HepG2 (cell line): ENCODE measurements around the gene MMP27. TPM values are rescaled to one million over a fixed set of nuclear protein-coding genes. Genes with fewer than 3 reads are reported as not detected.

Experiments
- ATAC-seq: fragments of 200-7000 bp; cut with Tn5 transposase; 3 replicates; pipeline ENCODE4 v1.9.1; 2020; ENCODE audit warnings: mild to moderate bottlenecking, moderate library complexity
- BruUV-seq: library from RNA; stranded (reverse); fragments of 400-500 nt; replicated peaks from 2 replicates; lab custom pipeline; 2021; lab: Mats Ljungman, UMichigan
- CTCF ChIA-PET: fragments of 300-600 bp; formaldehyde crosslinking; extraction: SDS; loops from one replicate; lab custom pipeline; 2021; ENCODE audit warnings: low total read pairs, inconsistent platforms, low intra/inter-chr PET ratio; lab: Yijun Ruan, JAX
- POLR2A ChIA-PET: fragments of 350-600 bp; sonication (Branson Sonifier 250); formaldehyde crosslinking; loops from one replicate; lab custom pipeline; 2020; ENCODE audit warnings: antibody characterized with exemption, inconsistent platforms; lab: Yijun Ruan, JAX
- DNase-seq: peaks from one replicate; pipeline ENCODE4 v3.0.0-alpha.2; 2015; ENCODE audit warnings: low spot score
- FAIRE-seq: peaks from 3 replicates; lab custom pipeline; 2011; peaks lifted over from hg19 to GRCh38; lab: Jason Lieb, UNC
- H2AFZ ChIP-seq: one replicate; pipeline ENCODE4 v1.6.1; 2011; ENCODE audit warnings: low read length, inconsistent platforms
- H3K27ac ChIP-seq: fragments of 300-600 bp; 3 replicates; pipeline ENCODE4 v1.8.0; 2011; ENCODE audit warnings: mixed run types, mild to moderate bottlenecking, mixed read lengths, low read length, inconsistent platforms; ENCODE audit not compliant: insufficient read depth; ENCODE audit errors: extremely low read length
- H3K27me3 ChIP-seq, 2 experiments: fragments of 200-600 bp in 1 of 2; 2 replicates in 1 of 2; 3 replicates in 1 of 2; pipeline versions ENCODE4 v1.6.0 to v1.8.0; 2011; ENCODE audit warnings: low read length in 2 of 2, mild to moderate bottlenecking in 2 of 2, moderate library complexity in 2 of 2, inconsistent platforms in 1 of 2; ENCODE audit not compliant: insufficient read depth in 2 of 2, control insufficient read depth in 1 of 2
- H3K36me3 ChIP-seq, 2 experiments: fragments of 200-600 bp in 1 of 2; replicated peaks in 1 of 2; 2 replicates in 1 of 2; 3 replicates in 1 of 2; pipeline versions ENCODE4 v1.5.1 to v1.8.0; 2011; ENCODE audit warnings: low read length in 2 of 2, inconsistent platforms in 1 of 2; ENCODE audit not compliant: insufficient read depth in 2 of 2, control insufficient read depth in 1 of 2
- H3K4me1 ChIP-seq: 2 replicates; pipeline ENCODE4 v1.5.1; 2012; ENCODE audit warnings: low read length, inconsistent platforms; ENCODE audit not compliant: insufficient read depth
- H3K4me2 ChIP-seq: 2 replicates; pipeline ENCODE4 v1.6.0; 2011; ENCODE audit warnings: low read depth, low read length, inconsistent platforms
- H3K4me3 ChIP-seq, 3 experiments: fragments of 200-600 bp in 1 of 3; sonication (generic), shearing (Covaris generic) in 1 of 3; replicated peaks in 1 of 3; 2 replicates each; pipeline ENCODE4 v1.5.1; 2011 to 2016; ENCODE audit warnings: low read length in 3 of 3, inconsistent platforms in 2 of 3, low read depth in 2 of 3, mild to moderate bottlenecking in 2 of 3, control low read depth in 1 of 3, mixed read lengths in 1 of 3; ENCODE audit not compliant: insufficient read depth in 1 of 3
- H3K79me2 ChIP-seq: one replicate; pipeline ENCODE4 v1.6.1; 2011; ENCODE audit warnings: low read length, inconsistent platforms; ENCODE audit not compliant: insufficient read depth
- H3K9ac ChIP-seq: 2 replicates; pipeline ENCODE4 v1.6.0; 2011; ENCODE audit warnings: mild to moderate bottlenecking, low read depth, low read length, inconsistent platforms; ENCODE audit not compliant: insufficient read depth
- H3K9me3 ChIP-seq: 2 replicates; pipeline ENCODE4 v1.5.1; 2012; ENCODE audit warnings: mild to moderate bottlenecking, low read length
- H4K20me1 ChIP-seq: 2 replicates; pipeline ENCODE4 v1.6.0; 2011; ENCODE audit warnings: inconsistent platforms, mild to moderate bottlenecking, low read length, moderate library complexity; ENCODE audit not compliant: insufficient read depth
- KDM1A ChIP-seq: IDR thresholded peaks from 2 replicates; pipeline ENCODE4 v1.6.1; 2016; ENCODE audit warnings: missing compliant biosample characterization
- KDM6A ChIP-seq: IDR thresholded peaks from 2 replicates; pipeline ENCODE4 v1.6.1; 2016; ENCODE audit warnings: low read depth
- POGK ChIP-seq: sonication (generic); formaldehyde crosslinking; conservative IDR thresholded peaks from 2 replicates; pipeline ENCODE4 v1.8.0; 2022; ENCODE audit warnings: mild to moderate bottlenecking, moderate library complexity, missing genetic modification reagents
- SRSF1 ChIP-seq: fragments of 200-400 bp; formaldehyde crosslinking; optimal IDR thresholded peaks from 2 replicates; pipeline ENCODE3; 2017; ENCODE audit warnings: mild to moderate bottlenecking, low read depth, low read length, moderate library complexity
- SRSF9 ChIP-seq: fragments of 200-400 bp; formaldehyde crosslinking; IDR thresholded peaks from 2 replicates; pipeline ENCODE4 v1.6.1; 2018; ENCODE audit warnings: borderline replicate concordance, mild to moderate bottlenecking, low read depth, low read length; ENCODE audit not compliant: insufficient read depth, poor library complexity, severe bottlenecking
- SSRP1 ChIP-seq: IDR thresholded peaks from 2 replicates; pipeline ENCODE4 v1.6.1; 2016; ENCODE audit warnings: control low read depth
- ZFP1 ChIP-seq: IDR thresholded peaks from 2 replicates; pipeline ENCODE4 v1.6.1; 2016
- ZNF121 ChIP-seq: sonication (generic); formaldehyde crosslinking; IDR thresholded peaks from 2 replicates; pipeline ENCODE4 v1.5.0; 2020; ENCODE audit warnings: mild to moderate bottlenecking, missing genetic modification reagents
- ZNF333 ChIP-seq: sonication (generic); formaldehyde crosslinking; IDR thresholded peaks from 2 replicates; pipeline ENCODE4 v1.4.0; 2020; ENCODE audit warnings: mild to moderate bottlenecking, missing genetic modification reagents, borderline replicate concordance
- ZNF430 ChIP-seq: sonication (generic); formaldehyde crosslinking; IDR thresholded peaks from 2 replicates; pipeline ENCODE4 v1.9.0; 2021; ENCODE audit warnings: mild to moderate bottlenecking, missing genetic modification reagents
- ZSCAN9 ChIP-seq: IDR thresholded peaks from 2 replicates; pipeline ENCODE4 v1.6.1; 2016; ENCODE audit warnings: borderline replicate concordance
- ZXDC ChIP-seq: sonication (generic); formaldehyde crosslinking; IDR thresholded peaks from 2 replicates; pipeline ENCODE4 v1.5.0; 2020; ENCODE audit warnings: mild to moderate bottlenecking, missing genetic modification reagents
- WGBS: methylation state at CpG from one replicate; pipeline ENCODE4 v1.1.6; 2017; ENCODE audit warnings: low lambda C conversion rate; 5-methylcytosine and 5-hydroxymethylcytosine counted together
- in situ Hi-C: cut with HindIII; loops from 2 replicates; pipeline ENCODE4 v1.10.0; 2017; ENCODE audit warnings: low pct_unique_long_range_greater_than_20kb; ENCODE audit not compliant: extremely low pct_ligation_motif_present
- intact Hi-C: fragments of 100-400 bp; cut with micrococcal nuclease; formaldehyde crosslinking; loops from one replicate; pipeline ENCODE4 v1.10.0; 2022; ENCODE audit not compliant: unreplicated experiment
- polyA plus RNA-seq, 8 experiments: library from polyadenylated mRNA; depleted of rRNA in 3 of 8; stranded (reverse) in 7 of 8; unstranded in 1 of 8; fragments of >200 nt; fragmentation: Illumina TruSeq in 4 of 8; extraction: Trizol in 4 of 8; gene quantifications; 2 replicates each; pipeline versions ENCODE4 v1.2.1 to v1.2.3, GENCODE V29; 2011 to 2016; ENCODE audit warnings: low read depth in 4 of 8, missing spikeins in 1 of 8, mixed read lengths in 1 of 8; ENCODE audit not compliant: insufficient read depth in 1 of 8
- total RNA-seq, 5 experiments: library from RNA; depleted of rRNA; stranded (reverse); fragments of >200 nt; fragmentation: Illumina TruSeq; extraction: Trizol; gene quantifications; 2 replicates each; pipeline ENCODE4 v1.2.3, GENCODE V29; 2016; ENCODE audit warnings: low read depth in 1 of 5
- TF ChIP-seq, protein P1 (sequence below): sonication (generic); formaldehyde crosslinking; IDR thresholded peaks from 2 replicates; pipeline ENCODE4 v1.8.0; 2022; ENCODE audit warnings: mild to moderate bottlenecking, missing genetic modification reagents, moderate library complexity

The MMP27 gene
- total and polyA plus RNA-seq, 2 of the 13 experiments (the other 11 are each of a cell fraction or from before 2014, with no cell fraction given): not detected

DNA sequence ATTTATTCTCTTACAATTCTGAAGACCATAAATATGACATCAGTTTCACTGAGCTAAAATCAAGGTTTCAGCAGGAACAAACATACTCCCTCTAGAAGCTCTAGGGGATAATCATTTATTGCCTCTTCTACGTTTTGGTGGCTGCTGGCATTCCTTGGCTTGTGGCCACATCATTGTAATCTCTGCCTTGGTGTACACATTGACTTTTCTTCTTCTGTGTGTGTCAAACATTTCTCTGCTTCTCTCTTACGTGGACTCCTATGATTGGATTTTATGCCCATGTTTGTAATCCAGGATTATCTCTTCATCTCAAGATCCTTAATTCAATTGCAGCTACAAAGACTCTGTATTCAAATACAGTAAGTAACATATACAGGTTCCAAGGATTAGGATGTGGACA is 50.0 kb downstream of the MMP27 start:
- no peak overlapping the region for H3K9ac ChIP-seq
- no peak overlapping the region for H2AFZ ChIP-seq
- H3K36me3 ChIP-seq: no peaks in the 10 kb centered on the region
- peaks cover 7% of the 10 kb centered on the region for H3K9me3 ChIP-seq
- ATAC-seq: no peak
- no TSS peak for BruUV-seq
- no peak overlapping the region for H3K4me3 ChIP-seq
- POLR2A ChIA-PET: no interaction called here
- no peak overlapping the region for H3K27ac ChIP-seq
- H3K27me3 ChIP-seq: no peaks in the 10 kb centered on the region; a peak in 1 of 5 replicates
- DNase-seq: no peak
- in situ Hi-C loops (no loop called here), intact Hi-C loops (no loop called here)
- CTCF ChIA-PET: no interaction called here
- no peak for FAIRE-seq
- no peaks in the 10 kb centered on the region for H3K79me2 ChIP-seq
- no peak overlapping the region for H3K4me2 ChIP-seq
- 12% methylated on average over 2 of the region's 2 CpGs for WGBS
- no peaks in the 10 kb centered on the region for H3K4me1 ChIP-seq
- TF ChIP-seq KDM1A (CRISPR knock-in tag): no peak
- H4K20me1 ChIP-seq: no peaks in the 10 kb centered on the region

GRCh38 chr11:102654761-102655160 is 50.8 kb downstream of the MMP27 start:
- Histone ChIP-seq H3K4me1 (no peaks in the 10 kb centered on the region), H3K27ac (no peak overlapping the region), H3K9me3 (peaks cover 7% of the 10 kb centered on the region), H3K79me2 (no peaks in the 10 kb centered on the region), H3K27me3 (no peaks in the 10 kb centered on the region; a peak in 1 of 5 replicates), H3K4me3 (no peak overlapping the region), H2AFZ (no peak overlapping the region), H4K20me1 (no peaks in the 10 kb centered on the region), H3K4me2 (no peak overlapping the region), H3K36me3 (no peaks in the 10 kb centered on the region), H3K9ac (no peak overlapping the region)
- BruUV-seq: no TSS peak
- ChIA-PET POLR2A (no interaction called here), CTCF (no interaction called here)
- intact Hi-C loops: no loop called here
- 64% methylated on average over 1 of the region's 1 CpG for WGBS
- no peak for DNase-seq
- in situ Hi-C loops: no loop called here
- no peak for ATAC-seq
- FAIRE-seq: no peak
- no peak for TF ChIP-seq ZSCAN9 (CRISPR knock-in tag)
- no peak for TF ChIP-seq ZXDC
- TF ChIP-seq SRSF9: no peak
- no peak for TF ChIP-seq ZNF333
- no peak for TF ChIP-seq SRSF1
- TF ChIP-seq POGK (CRISPR knock-in tag): no peak
- TF ChIP-seq ZFP1 (CRISPR knock-in tag): no peak
- TF ChIP-seq SSRP1 (CRISPR knock-in tag): no peak
- no peak for TF ChIP-seq ZNF121
- TF ChIP-seq, protein P1, sequence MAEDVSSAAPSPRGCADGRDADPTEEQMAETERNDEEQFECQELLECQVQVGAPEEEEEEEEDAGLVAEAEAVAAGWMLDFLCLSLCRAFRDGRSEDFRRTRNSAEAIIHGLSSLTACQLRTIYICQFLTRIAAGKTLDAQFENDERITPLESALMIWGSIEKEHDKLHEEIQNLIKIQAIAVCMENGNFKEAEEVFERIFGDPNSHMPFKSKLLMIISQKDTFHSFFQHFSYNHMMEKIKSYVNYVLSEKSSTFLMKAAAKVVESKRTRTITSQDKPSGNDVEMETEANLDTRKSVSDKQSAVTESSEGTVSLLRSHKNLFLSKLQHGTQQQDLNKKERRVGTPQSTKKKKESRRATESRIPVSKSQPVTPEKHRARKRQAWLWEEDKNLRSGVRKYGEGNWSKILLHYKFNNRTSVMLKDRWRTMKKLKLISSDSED (CRISPR knock-in tag): no peak
- no peak for TF ChIP-seq ZNF430 (CRISPR knock-in tag)
- TF ChIP-seq KDM6A (CRISPR knock-in tag): no peak
